Measurements from ENCODE around the gene GALNT13.

- no peak for TF ChIP-seq POLR2A (IDR thresholded peaks at IDR 0.05)
- no peak for TF ChIP-seq CTCF (IDR thresholded peaks at IDR 0.05)
Measured at GRCh38 chr2:153935511-153935910, 63.8 kb downstream of the GALNT13 start.

Data from adrenal gland (tissue), 5 donors.